Brain pericyte (primary cell): ENCODE measurements around the gene SYP.

ENCODE experiments used
- DNase-seq: peaks from one replicate; pipeline ENCODE4 v3.0.0-alpha.2; 2012; ENCODE audit warnings: low read depth, low spot score

SYP gene

GRCh38 chrX:49220100-49220499, 20.1 kb upstream of the SYP start:
- no peak for DNase-seq

GRCh38 chrX:49214996-49215526, 15.1 kb upstream of the SYP start:
- no peak for DNase-seq

- no peak for DNase-seq
These were observed 14.4 kb upstream of the SYP start for GRCh38 chrX:49214416-49214815.

- DNase-seq = no peak
These were observed 12.9 kb upstream of the SYP start for GRCh38 chrX:49212861-49213260.

GRCh38 chrX:49212209-49212608, 12.2 kb upstream of the SYP start:
- no peak for DNase-seq

- no peak for DNase-seq
These were observed 11.1 kb upstream of the SYP start for GRCh38 chrX:49211074-49211473.

- no peak for DNase-seq
These were observed 10.4 kb upstream of the SYP start for GRCh38 chrX:49210406-49210805.

GRCh38 chrX:49209434-49210251, 9.7 kb upstream of the SYP start:
- DNase-seq = no peak

GRCh38 chrX:49208399-49208798, 8.4 kb upstream of the SYP start:
- DNase-seq = no peak

GRCh38 chrX:49206543-49206942, 6.5 kb upstream of the SYP start:
- DNase-seq = no peak

- DNase-seq = no peak
These were observed 5.5 kb upstream of the SYP start for GRCh38 chrX:49205443-49205842.

GRCh38 chrX:49204709-49205108, 4.7 kb upstream of the SYP start:
- no peak for DNase-seq

- DNase-seq = no peak
These were observed 4.0 kb upstream of the SYP start for GRCh38 chrX:49204017-49204416.

GRCh38 chrX:49203536-49203935, 3.5 kb upstream of the SYP start:
- DNase-seq = no peak

- DNase-seq = no peak
These were observed 2.0 kb upstream of the SYP start for GRCh38 chrX:49202022-49202421.

- DNase-seq = no peak
These were observed 738 bp downstream of the SYP start for GRCh38 chrX:49199315-49199595.

- no peak for DNase-seq
These were observed 1.3 kb downstream of the SYP start for GRCh38 chrX:49198540-49199314.

GRCh38 chrX:49197543-49198087, 2.4 kb downstream of the SYP start:
- DNase-seq = no peak

GRCh38 chrX:49193542-49193964, 6.4 kb downstream of the SYP start:
- no peak for DNase-seq

GRCh38 chrX:49192722-49193328, 7.2 kb downstream of the SYP start:
- DNase-seq = no peak

- no peak for DNase-seq
These were observed 8.4 kb downstream of the SYP start for GRCh38 chrX:49191574-49192011.
